Heart left ventricle (tissue), 13 donors: ENCODE results near the gene PTPRD.

Experiments
- POLR2A ChIP-seq, 2 donors: fragments of 450-650 bp; IDR thresholded peaks; one replicate each; pipeline ENCODE4 v1.6.1; 2017; ENCODE audit warnings: antibody characterized with exemption in 2 of 2, mild to moderate bottlenecking in 2 of 2, moderate library complexity in 2 of 2
- TF ChIP-seq, protein P1 (sequence below), 12 donors: fragments of 200-600 bp; sonication (generic) in 4 of 12; IDR thresholded peaks; one replicate each; pipeline versions ENCODE4 v1.5.0 to v1.8.0; 2018 to 2022; ENCODE audit warnings: antibody characterized with exemption in 12 of 12, mild to moderate bottlenecking in 5 of 12
- donor health status: ischemic (EF 13 %, LVEDD 7.1; RV severe dilation, severe dysfunction).
- donor health status: DM: no; HTN: yes; CAD: no.
- donor health status: DM: no; HTN: no; CAD: no.
- donor health status: ischemic (EF 25% LVEDD 6.9; RV normal size, moderate dysfunction).
- donor health status: ischemic (EF 25% LVEDD 5.7; RV mildly dilated, moderate dysfunction).
- donor health status: ischemic (EF 35%, LVEDD 5.7; RV mildly dilated, moderate dysfunction).
- donor health status: nonischemic (EF 11% LVEDD 7.7; RV severe dilation, severe dysfunction).
- donor health status: DM: yes; HTN: yes; CAD: no.
- donor health status: PGD.
- donor health status: ischemic (EF 29% LVEDD 5.4; RV normal size, mild dysfunction).
- donor health status: nonischemic (EF 23%, LVEDD 6.1; RV moderate dilation, normal function).

GRCh38 chr9:9498128-9498527 is 1114.7 kb downstream of the PTPRD start:
- TF ChIP-seq, protein P1, sequence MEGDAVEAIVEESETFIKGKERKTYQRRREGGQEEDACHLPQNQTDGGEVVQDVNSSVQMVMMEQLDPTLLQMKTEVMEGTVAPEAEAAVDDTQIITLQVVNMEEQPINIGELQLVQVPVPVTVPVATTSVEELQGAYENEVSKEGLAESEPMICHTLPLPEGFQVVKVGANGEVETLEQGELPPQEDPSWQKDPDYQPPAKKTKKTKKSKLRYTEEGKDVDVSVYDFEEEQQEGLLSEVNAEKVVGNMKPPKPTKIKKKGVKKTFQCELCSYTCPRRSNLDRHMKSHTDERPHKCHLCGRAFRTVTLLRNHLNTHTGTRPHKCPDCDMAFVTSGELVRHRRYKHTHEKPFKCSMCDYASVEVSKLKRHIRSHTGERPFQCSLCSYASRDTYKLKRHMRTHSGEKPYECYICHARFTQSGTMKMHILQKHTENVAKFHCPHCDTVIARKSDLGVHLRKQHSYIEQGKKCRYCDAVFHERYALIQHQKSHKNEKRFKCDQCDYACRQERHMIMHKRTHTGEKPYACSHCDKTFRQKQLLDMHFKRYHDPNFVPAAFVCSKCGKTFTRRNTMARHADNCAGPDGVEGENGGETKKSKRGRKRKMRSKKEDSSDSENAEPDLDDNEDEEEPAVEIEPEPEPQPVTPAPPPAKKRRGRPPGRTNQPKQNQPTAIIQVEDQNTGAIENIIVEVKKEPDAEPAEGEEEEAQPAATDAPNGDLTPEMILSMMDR (IDR thresholded peaks at IDR 0.05): no peak
- no peak for TF ChIP-seq POLR2A (IDR thresholded peaks at IDR 0.05)
